22Rv1 (cell line): Measurements from ENCODE around the gene CALML5.

Source experiments
- H3K27ac ChIP-seq: fragments of 450-650 bp; 2 replicates; pipeline ENCODE4 v1.5.1; 2017
- CTCF ChIP-seq: fragments of 450-650 bp; IDR thresholded peaks from 2 replicates; pipeline ENCODE4 v1.5.1; 2017; ENCODE audit warnings: mild to moderate bottlenecking
- ZFX ChIP-seq: fragments of 450-650 bp; IDR thresholded peaks from 2 replicates; pipeline ENCODE4 v1.6.1; 2017; ENCODE audit warnings: antibody characterized with exemption, borderline replicate concordance

The CALML5 gene

DNA sequence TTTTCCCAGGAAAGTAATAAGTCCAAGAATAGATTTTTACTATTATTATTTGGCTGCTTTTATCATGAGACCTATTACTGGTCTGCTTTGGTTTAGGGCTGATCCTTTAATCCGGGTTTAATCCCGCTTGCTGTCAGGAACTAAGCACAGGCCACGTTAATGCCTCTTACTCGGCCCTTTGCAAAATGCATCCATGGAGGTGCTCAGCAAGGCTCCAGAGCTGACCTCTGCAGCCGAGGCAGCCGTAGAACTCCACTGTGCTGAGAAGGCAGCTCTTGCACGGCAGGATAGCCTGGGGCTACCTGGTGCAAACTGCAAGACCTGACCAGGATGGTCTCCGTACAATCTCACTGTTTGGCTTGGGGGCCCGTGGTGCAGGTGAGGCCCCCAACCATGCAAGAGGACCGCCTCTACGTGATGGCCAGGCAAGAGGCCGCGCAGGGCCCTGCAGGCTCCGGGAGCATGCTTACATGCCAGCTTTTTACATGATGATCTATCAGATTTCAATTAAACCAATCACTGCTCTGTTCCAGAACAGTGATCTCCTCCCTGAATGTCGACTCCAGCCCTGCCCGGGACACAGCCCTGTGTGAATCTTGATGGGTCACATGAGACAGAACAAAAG is 15.0 kb upstream of the CALML5 start:
- no peak overlapping the region for H3K27ac ChIP-seq
- TF ChIP-seq ZFX: no peak
- no peak for TF ChIP-seq CTCF

DNA sequence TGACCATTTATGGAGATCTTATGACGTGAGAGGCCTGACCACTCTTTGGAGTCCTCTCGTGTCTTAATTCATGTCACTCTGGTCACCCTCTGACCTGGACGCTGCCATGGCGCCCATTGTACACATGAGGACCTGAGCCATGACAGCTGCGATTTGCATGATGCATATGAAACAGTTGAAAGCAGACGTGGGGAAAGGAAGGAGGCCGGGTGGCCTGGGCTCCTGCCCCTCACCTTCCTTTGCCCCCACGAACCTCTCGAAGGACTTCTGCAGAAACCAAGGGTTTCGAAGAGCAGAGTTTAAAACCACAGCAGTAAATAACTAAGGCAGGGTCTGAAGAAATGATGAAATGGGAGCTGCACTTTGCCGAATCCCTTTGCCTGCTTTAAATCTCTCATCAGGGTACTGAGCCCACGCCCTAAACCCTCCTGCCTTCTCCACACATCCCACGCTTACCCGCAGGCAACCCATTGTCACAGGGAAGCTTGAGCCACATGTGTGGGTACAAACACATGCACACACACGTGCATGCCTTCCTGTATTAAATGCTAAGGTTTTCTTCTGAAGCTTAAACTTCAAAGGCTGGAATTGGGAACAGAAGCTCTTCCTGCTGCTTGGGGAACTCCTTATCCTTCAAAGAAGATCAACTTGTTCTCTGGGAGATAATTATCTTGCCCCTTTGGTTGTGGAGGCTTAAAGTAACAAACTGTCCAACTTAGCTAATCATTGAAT is 13.7 kb upstream of the CALML5 start:
- no peak overlapping the region for H3K27ac ChIP-seq
- no peak for TF ChIP-seq CTCF
- no peak for TF ChIP-seq ZFX

- TF ChIP-seq CTCF (no peak), ZFX (no peak)
Observed at GRCh38 chr10:5512331-5512730, 13.0 kb upstream of the CALML5 start.

GRCh38 chr10:5511885-5512280 is 12.5 kb upstream of the CALML5 start:
- TF ChIP-seq CTCF (no peak), ZFX (no peak)
- no peak overlapping the region for H3K27ac ChIP-seq

More at GRCh38 chr10:5512331-5512730, 13.0 kb upstream of the CALML5 start:
- no peak overlapping the region for H3K27ac ChIP-seq

DNA sequence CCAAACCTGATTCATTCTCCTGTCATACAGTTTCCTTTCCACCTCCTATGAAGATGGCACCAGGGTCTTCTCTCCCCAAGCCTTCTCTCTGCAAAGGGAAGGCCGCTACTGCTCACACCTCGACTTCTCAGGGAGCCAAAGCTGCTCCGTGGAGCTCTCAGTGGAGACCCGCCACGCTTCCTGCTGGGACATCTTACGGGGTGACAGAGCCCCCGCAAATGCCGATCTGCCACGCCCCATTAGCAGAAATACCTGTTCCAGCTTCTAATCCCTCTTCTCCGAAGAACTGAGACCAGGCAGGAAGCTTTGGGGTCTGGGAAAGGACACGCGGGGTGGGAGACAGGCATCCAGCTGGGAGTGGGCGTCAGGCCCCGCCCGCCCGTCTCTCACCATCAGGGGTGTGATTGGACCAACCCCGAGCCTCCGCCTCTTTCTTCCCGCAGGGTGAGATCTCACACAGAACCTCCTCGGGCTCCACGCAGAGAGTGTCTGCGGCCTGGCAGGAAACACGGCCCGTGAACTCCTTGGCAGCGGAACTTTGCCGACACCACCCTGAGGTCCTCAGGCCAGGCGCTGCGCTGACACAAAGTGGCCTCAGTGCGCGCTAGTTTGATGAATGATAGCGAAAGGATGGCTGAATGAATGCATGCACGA is 12.0 kb upstream of the CALML5 start:
- no peak overlapping the region; the same call in 1 of the 2 replicates for H3K27ac ChIP-seq
- TF ChIP-seq ZFX: no peak
- TF ChIP-seq CTCF: no peak

GRCh38 chr10:5510281-5511072 is 11.1 kb upstream of the CALML5 start:
- no peak for TF ChIP-seq ZFX
- TF ChIP-seq CTCF: no peak
- H3K27ac ChIP-seq: peak overlapping the region; percentile 40
